Measurements from ENCODE around the gene HS2ST1. TPM values are rescaled to one million over a fixed set of nuclear protein-coding genes. Genes with fewer than 3 reads are reported as not detected.

The HS2ST1 gene
- total RNA-seq, 2 experiments from 2014 or later = 16.8 to 21.6 TPM

DNA sequence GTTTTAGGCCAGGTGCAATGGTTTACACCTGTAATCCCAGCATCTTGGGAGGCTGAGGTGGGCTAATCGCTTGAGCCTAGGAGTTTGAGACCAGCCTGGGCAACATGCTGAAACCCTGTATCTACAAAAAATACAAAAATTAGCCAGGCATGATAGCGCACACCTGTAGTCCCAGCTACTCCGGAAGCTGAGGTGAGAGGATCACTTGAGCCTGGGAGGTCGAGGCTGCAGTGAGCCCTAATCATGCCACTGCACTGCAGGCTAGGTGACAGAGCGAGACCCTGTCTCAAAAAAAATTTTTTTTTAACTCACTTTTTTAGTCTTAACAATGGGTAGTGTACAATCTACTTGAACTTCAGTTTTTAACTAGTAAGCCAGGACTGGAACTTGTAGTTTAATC is 137.5 kb downstream of the HS2ST1 start:
- TF ChIP-seq CTCF (IDR thresholded peaks at IDR 0.05) = no peak
- DNase-seq = no peak
- CTCF ChIA-PET = no interaction called here

GRCh38 chr1:87052400-87052799 is 138.0 kb downstream of the HS2ST1 start:
- Mint-ChIP-seq H3K9me3 (peaks cover 2% of the 10 kb centered on the region), H3K36me3 (ENCODE audit: low read depth) (peaks cover 3% of the 10 kb centered on the region), H3K27me3 (no peaks in the 10 kb centered on the region), H3K27ac (no peak overlapping the region), H3K4me3 (no peak overlapping the region), H3K4me1 (ENCODE audit: low read depth) (peaks cover 15% of the 10 kb centered on the region)
- intact Hi-C loops (cut with micrococcal nuclease) = no loop called here
- ChIA-PET POLR2A (no interaction called here), CTCF (no interaction called here)
- TF ChIP-seq CTCF (IDR thresholded peaks at IDR 0.05) = no peak
- no peak for DNase-seq
- ATAC-seq = no peak

More for the DNA sequence above, 137.5 kb downstream of the HS2ST1 start:
- Mint-ChIP-seq H3K36me3 (ENCODE audit: low read depth) (peaks cover 4% of the 10 kb centered on the region), H3K4me1 (ENCODE audit: low read depth) (peaks cover 13% of the 10 kb centered on the region), H3K27ac (no peak overlapping the region), H3K9me3 (peaks cover 5% of the 10 kb centered on the region), H3K27me3 (no peaks in the 10 kb centered on the region), H3K4me3 (no peak overlapping the region)
- POLR2A ChIA-PET = no interaction called here
- no peak for ATAC-seq
- intact Hi-C loops (cut with micrococcal nuclease) = no loop called here

DNA sequence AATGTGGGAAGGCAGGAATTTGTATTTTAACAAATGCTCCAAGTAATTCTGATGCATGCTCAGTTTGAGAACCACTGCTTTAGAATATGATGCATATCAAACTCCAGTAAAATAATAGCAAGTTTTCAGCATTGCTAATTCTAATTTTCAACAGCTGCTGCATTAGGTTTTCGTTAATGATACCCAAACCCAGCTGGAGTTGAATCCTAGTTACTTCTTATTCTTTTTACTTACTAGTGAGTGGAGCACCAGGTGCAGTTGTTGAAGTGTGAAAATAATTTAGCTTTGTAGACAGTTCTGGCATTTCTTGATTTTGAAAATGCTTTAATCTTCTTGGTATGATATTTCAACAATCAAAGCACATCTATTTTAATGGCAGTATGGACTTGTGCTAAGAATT is 138.5 kb downstream of the HS2ST1 start:
- DNase-seq (no peak), ATAC-seq (no peak)
- H3K4me1 Mint-ChIP-seq (ENCODE audit: low read depth) = peaks cover 17% of the 10 kb centered on the region
- H3K4me3 Mint-ChIP-seq = no peak overlapping the region
- no peak overlapping the region for H3K27ac Mint-ChIP-seq
- H3K36me3 Mint-ChIP-seq (ENCODE audit: low read depth) = peaks cover 3% of the 10 kb centered on the region
- ChIA-PET CTCF (interaction anchor here (1.0 kb wide), 1 partner anchor 132 kb away, joined by 3 read pairs; no protein-coding TSS in a partner anchor), POLR2A (no interaction called here)
- H3K9me3 Mint-ChIP-seq = peaks cover 2% of the 10 kb centered on the region
- intact Hi-C loops (cut with micrococcal nuclease) = no loop called here
- no peaks in the 10 kb centered on the region for H3K27me3 Mint-ChIP-seq
- TF ChIP-seq CTCF (IDR thresholded peaks at IDR 0.05) = no peak

DNA sequence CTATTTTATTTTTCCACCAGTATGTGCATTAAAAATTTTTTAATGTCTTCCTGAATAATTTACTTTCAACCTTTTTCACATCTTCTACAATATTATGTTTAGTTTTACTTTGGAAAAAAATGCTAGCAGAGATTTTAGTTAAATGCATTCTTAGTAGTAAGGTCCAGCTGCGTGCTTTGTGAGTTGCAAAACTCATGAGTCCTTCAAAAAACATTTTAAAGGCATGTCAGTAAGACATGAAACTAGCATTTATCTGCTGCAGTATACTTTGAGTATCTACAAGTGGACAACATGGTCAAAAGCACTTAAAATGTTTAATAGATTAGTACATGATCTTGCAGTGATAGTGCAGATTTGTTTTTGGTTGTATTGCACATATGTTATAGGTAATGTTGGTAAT is 139.0 kb downstream of the HS2ST1 start:
- no peaks in the 10 kb centered on the region for H3K27me3 Mint-ChIP-seq
- ChIA-PET POLR2A (no interaction called here), CTCF (interaction anchor here (1.0 kb wide), 1 partner anchor 133 kb away, joined by 3 read pairs; no protein-coding TSS in a partner anchor)
- intact Hi-C loops (cut with micrococcal nuclease) = no loop called here
- TF ChIP-seq CTCF (IDR thresholded peaks at IDR 0.05) = no peak
- DNase-seq (no peak), ATAC-seq (no peak)
- no peak overlapping the region for H3K4me3 Mint-ChIP-seq
- no peaks in the 10 kb centered on the region for H3K9me3 Mint-ChIP-seq
- no peaks in the 10 kb centered on the region for H3K36me3 Mint-ChIP-seq (ENCODE audit: low read depth)
- H3K27ac Mint-ChIP-seq = no peak overlapping the region
- peaks cover 21% of the 10 kb centered on the region for H3K4me1 Mint-ChIP-seq (ENCODE audit: low read depth)

- POLR2A ChIA-PET = no interaction called here
- CTCF ChIA-PET = no interaction called here
Measured at GRCh38 chr1:87056974-87057373, 142.5 kb downstream of the HS2ST1 start.

More at GRCh38 chr1:87056974-87057373, 142.5 kb downstream of the HS2ST1 start:
- intact Hi-C loops (cut with micrococcal nuclease) = no loop called here
- no peak for DNase-seq
- H3K4me3 Mint-ChIP-seq = no peak overlapping the region
- ATAC-seq = no peak
- no peaks in the 10 kb centered on the region for H3K9me3 Mint-ChIP-seq
- no peaks in the 10 kb centered on the region for H3K36me3 Mint-ChIP-seq (ENCODE audit: low read depth)
- H3K27ac Mint-ChIP-seq = no peak overlapping the region
- no peaks in the 10 kb centered on the region for H3K27me3 Mint-ChIP-seq
- peaks cover 16% of the 10 kb centered on the region for H3K4me1 Mint-ChIP-seq (ENCODE audit: low read depth)
- no peak for TF ChIP-seq CTCF (IDR thresholded peaks at IDR 0.05)
